Measurements from ENCODE around the gene MAEL.

MAEL gene

GRCh38 chr1:166969074-166969677 is 19.9 kb upstream of the MAEL start:
- H3K36me3 Mint-ChIP-seq (ENCODE audit: low read depth), result no peaks in the 10 kb centered on the region
- H3K27me3 Mint-ChIP-seq (ENCODE audit: low read depth), result peaks cover 19% of the 10 kb centered on the region
- H3K27ac Mint-ChIP-seq, result peak overlapping the region; percentile 29
- H3K4me3 Mint-ChIP-seq, result no peak overlapping the region
- H3K4me1 Mint-ChIP-seq (ENCODE audit: low read depth), result peaks cover 36% of the 10 kb centered on the region
- no peak for DNase-seq (ENCODE audit: low spot score)
- H3K9me3 Mint-ChIP-seq, result no peaks in the 10 kb centered on the region

GRCh38 chr1:166971252-166971651 is 17.8 kb upstream of the MAEL start:
- DNase-seq (ENCODE audit: low spot score), result peak; percentile 36
- H3K27ac Mint-ChIP-seq, result no peak overlapping the region
- no peak overlapping the region for H3K4me3 Mint-ChIP-seq
- H3K4me1 Mint-ChIP-seq (ENCODE audit: low read depth), result peaks cover 46% of the 10 kb centered on the region
- H3K9me3 Mint-ChIP-seq, result no peaks in the 10 kb centered on the region
- H3K27me3 Mint-ChIP-seq (ENCODE audit: low read depth), result peaks cover 17% of the 10 kb centered on the region
- no peaks in the 10 kb centered on the region for H3K36me3 Mint-ChIP-seq (ENCODE audit: low read depth)

GRCh38 chr1:166972193-166972592 is 16.9 kb upstream of the MAEL start:
- peaks cover 20% of the 10 kb centered on the region for H3K27me3 Mint-ChIP-seq (ENCODE audit: low read depth)

GRCh38 chr1:166972826-166973225 is 16.3 kb upstream of the MAEL start:
- Mint-ChIP-seq H3K27me3 (ENCODE audit: low read depth) (peaks cover 19% of the 10 kb centered on the region), H3K36me3 (ENCODE audit: low read depth) (no peaks in the 10 kb centered on the region), H3K4me1 (ENCODE audit: low read depth) (peaks cover 48% of the 10 kb centered on the region), H3K4me3 (no peak overlapping the region), H3K9me3 (no peaks in the 10 kb centered on the region), H3K27ac (no peak overlapping the region)
- DNase-seq (ENCODE audit: low spot score), result no peak

More at GRCh38 chr1:166972193-166972592, 16.9 kb upstream of the MAEL start:
- no peaks in the 10 kb centered on the region for H3K9me3 Mint-ChIP-seq
- no peak overlapping the region for H3K4me3 Mint-ChIP-seq
- no peaks in the 10 kb centered on the region for H3K36me3 Mint-ChIP-seq (ENCODE audit: low read depth)
- peaks cover 48% of the 10 kb centered on the region for H3K4me1 Mint-ChIP-seq (ENCODE audit: low read depth)
- DNase-seq (ENCODE audit: low spot score), result no peak
- H3K27ac Mint-ChIP-seq, result no peak overlapping the region

GRCh38 chr1:166974647-166975345 is 14.3 kb upstream of the MAEL start:
- peak; percentile 46 for DNase-seq (ENCODE audit: low spot score)
- H3K4me1 Mint-ChIP-seq (ENCODE audit: low read depth), result peaks cover 41% of the 10 kb centered on the region

GRCh38 chr1:166975361-166976129 is 13.5 kb upstream of the MAEL start, which contains the start of gene ILDR2:
ILDR2 (minus strand) TSS chr1:166975540; CDS start chr1:166975268, 272 bp downstream.
- peaks cover 19% of the 10 kb centered on the region for H3K27me3 Mint-ChIP-seq (ENCODE audit: low read depth)
- peak; percentile 80 for DNase-seq (ENCODE audit: low spot score)
- H3K36me3 Mint-ChIP-seq (ENCODE audit: low read depth), result no peaks in the 10 kb centered on the region
- H3K9me3 Mint-ChIP-seq, result no peaks in the 10 kb centered on the region
- peaks cover 36% of the 10 kb centered on the region for H3K4me1 Mint-ChIP-seq (ENCODE audit: low read depth)
- H3K4me3 Mint-ChIP-seq, result peak within 1 kb of the TSS; percentile 90
- H3K27ac Mint-ChIP-seq, result peak within 1 kb of the TSS; percentile 64

More at GRCh38 chr1:166974647-166975345, 14.3 kb upstream of the MAEL start:
- Mint-ChIP-seq H3K27ac (peak overlapping the region; percentile 64), H3K27me3 (ENCODE audit: low read depth) (peaks cover 19% of the 10 kb centered on the region), H3K9me3 (no peaks in the 10 kb centered on the region), H3K36me3 (ENCODE audit: low read depth) (no peaks in the 10 kb centered on the region), H3K4me3 (peak overlapping the region; percentile 90)

GRCh38 chr1:166977951-166978350 is 11.1 kb upstream of the MAEL start:
- Mint-ChIP-seq H3K27me3 (ENCODE audit: low read depth) (peaks cover 15% of the 10 kb centered on the region), H3K4me1 (ENCODE audit: low read depth) (peaks cover 20% of the 10 kb centered on the region), H3K9me3 (no peaks in the 10 kb centered on the region), H3K27ac (no peak overlapping the region), H3K36me3 (ENCODE audit: low read depth) (no peaks in the 10 kb centered on the region), H3K4me3 (no peak overlapping the region)
- DNase-seq (ENCODE audit: low spot score), result no peak

GRCh38 chr1:166978821-166979220 is 10.3 kb upstream of the MAEL start:
- no peaks in the 10 kb centered on the region for H3K9me3 Mint-ChIP-seq
- DNase-seq (ENCODE audit: low spot score), result no peak
- H3K4me3 Mint-ChIP-seq, result no peak overlapping the region
- H3K36me3 Mint-ChIP-seq (ENCODE audit: low read depth), result no peaks in the 10 kb centered on the region
- H3K27me3 Mint-ChIP-seq (ENCODE audit: low read depth), result peaks cover 15% of the 10 kb centered on the region
- peaks cover 15% of the 10 kb centered on the region for H3K4me1 Mint-ChIP-seq (ENCODE audit: low read depth)
- H3K27ac Mint-ChIP-seq, result no peak overlapping the region

GRCh38 chr1:166980383-166980782 is 8.7 kb upstream of the MAEL start:
- Mint-ChIP-seq H3K9me3 (no peaks in the 10 kb centered on the region), H3K27ac (no peak overlapping the region), H3K36me3 (ENCODE audit: low read depth) (no peaks in the 10 kb centered on the region), H3K4me1 (ENCODE audit: low read depth) (peaks cover 4% of the 10 kb centered on the region), H3K27me3 (ENCODE audit: low read depth) (peaks cover 19% of the 10 kb centered on the region), H3K4me3 (no peak overlapping the region)
- DNase-seq (ENCODE audit: low spot score), result no peak

GRCh38 chr1:166980818-166981217 is 8.3 kb upstream of the MAEL start:
- no peak overlapping the region for H3K27ac Mint-ChIP-seq
- peaks cover 23% of the 10 kb centered on the region for H3K27me3 Mint-ChIP-seq (ENCODE audit: low read depth)
- peaks cover 4% of the 10 kb centered on the region for H3K4me1 Mint-ChIP-seq (ENCODE audit: low read depth)
- no peaks in the 10 kb centered on the region for H3K36me3 Mint-ChIP-seq (ENCODE audit: low read depth)
- no peaks in the 10 kb centered on the region for H3K9me3 Mint-ChIP-seq
- H3K4me3 Mint-ChIP-seq, result no peak overlapping the region
- DNase-seq (ENCODE audit: low spot score), result no peak

- H3K36me3 Mint-ChIP-seq (ENCODE audit: low read depth), result no peaks in the 10 kb centered on the region
- peaks cover 26% of the 10 kb centered on the region for H3K27me3 Mint-ChIP-seq (ENCODE audit: low read depth)
- H3K4me1 Mint-ChIP-seq (ENCODE audit: low read depth), result peaks cover 1% of the 10 kb centered on the region
Measured at GRCh38 chr1:166981589-166981988, 7.5 kb upstream of the MAEL start.

GRCh38 chr1:166999075-166999474 is 10.0 kb downstream of the MAEL start:
- Mint-ChIP-seq H3K9me3 (peaks cover 24% of the 10 kb centered on the region), H3K27me3 (ENCODE audit: low read depth) (peaks cover 5% of the 10 kb centered on the region), H3K4me1 (ENCODE audit: low read depth) (peaks cover 18% of the 10 kb centered on the region)

More at GRCh38 chr1:166981589-166981988, 7.5 kb upstream of the MAEL start:
- Mint-ChIP-seq H3K27ac (no peak overlapping the region), H3K4me3 (no peak overlapping the region), H3K9me3 (no peaks in the 10 kb centered on the region)
- no peak for DNase-seq (ENCODE audit: low spot score)

GRCh38 chr1:166999500-167000055 is 10.5 kb downstream of the MAEL start:
- H3K36me3 Mint-ChIP-seq (ENCODE audit: low read depth), result peaks cover 2% of the 10 kb centered on the region
- peaks cover 18% of the 10 kb centered on the region for H3K4me1 Mint-ChIP-seq (ENCODE audit: low read depth)
- H3K27me3 Mint-ChIP-seq (ENCODE audit: low read depth), result peaks cover 4% of the 10 kb centered on the region
- peak overlapping the region; percentile 48 for H3K4me3 Mint-ChIP-seq
- H3K27ac Mint-ChIP-seq, result peak overlapping the region; percentile 67
- DNase-seq (ENCODE audit: low spot score), result peak; percentile 28
- peaks cover 24% of the 10 kb centered on the region for H3K9me3 Mint-ChIP-seq

More at GRCh38 chr1:166999075-166999474, 10.0 kb downstream of the MAEL start:
- Mint-ChIP-seq H3K36me3 (ENCODE audit: low read depth) (peaks cover 2% of the 10 kb centered on the region), H3K4me3 (peak overlapping the region; percentile 48), H3K27ac (peak overlapping the region; percentile 67)
- no peak for DNase-seq (ENCODE audit: low spot score)

All from T-helper 2 cell treated with Interferon-gamma antibody and Interleukin-4, amounts not matched to agents 5 μg/mL and 100 μg/mL, for 36 hours (primary cell).